Bronchial epithelial cell (primary cell): ENCODE results near the gene HTR2B. TPM values are rescaled to one million over a fixed set of nuclear protein-coding genes. Genes with fewer than 3 reads are reported as not detected.

Experiments used
- DNase-seq: peaks from one replicate; pipeline ENCODE4 v3.0.0-alpha.2; 2010; ENCODE audit warnings: low read depth
- FAIRE-seq: peaks from 2 replicates; lab custom pipeline; 2011; peaks lifted over from hg19 to GRCh38; lab: Jason Lieb, UNC
- H3K27me3 ChIP-seq: 2 replicates; pipeline ENCODE4 v1.5.1; 2011; ENCODE audit warnings: low read length; ENCODE audit not compliant: control insufficient read depth, insufficient read depth
- H3K36me3 ChIP-seq: 2 replicates; pipeline ENCODE4 v1.5.1; 2011; ENCODE audit warnings: low read length; ENCODE audit not compliant: control insufficient read depth, insufficient read depth
- H3K4me3 ChIP-seq: 2 replicates; pipeline ENCODE4 v1.5.1; 2011; ENCODE audit warnings: mild to moderate bottlenecking, low read depth, low read length, control low read depth
- total RNA-seq: library from RNA; depleted of rRNA; stranded (reverse); fragments of >200 nt; gene quantifications from 2 replicates; pipeline ENCODE4 v1.2.1, GENCODE V29; 2014
- TF ChIP-seq, protein P1 (sequence below): IDR thresholded peaks from 2 replicates; pipeline ENCODE4 v1.5.1; 2011; ENCODE audit warnings: mild to moderate bottlenecking, moderate library complexity, low read length, control low read depth, inconsistent platforms; ENCODE audit not compliant: insufficient read depth, severe bottlenecking

The HTR2B gene
- total RNA-seq, 1 donor from 2014 or later = 0.53 TPM

DNA sequence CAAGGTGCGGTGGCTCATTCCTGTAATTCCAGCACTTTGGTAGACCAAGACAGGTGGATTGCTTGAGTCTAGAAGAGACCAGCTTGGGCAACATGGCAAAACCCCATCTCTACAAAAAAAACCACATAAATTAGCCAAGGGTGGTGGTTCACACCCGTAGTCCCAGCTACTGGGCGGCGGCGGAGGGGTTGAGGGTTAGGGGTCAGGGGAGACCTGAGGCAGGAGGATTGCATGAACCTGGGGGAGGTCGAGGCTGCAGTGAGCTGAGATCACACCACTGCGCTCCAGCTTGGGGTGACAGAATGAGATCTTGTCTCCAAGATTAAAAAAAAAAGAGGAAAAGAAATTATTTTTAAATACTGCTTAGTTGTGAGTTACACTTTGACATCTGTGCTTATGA is 1.3 kb upstream of the HTR2B start:
- TF ChIP-seq, protein P1, sequence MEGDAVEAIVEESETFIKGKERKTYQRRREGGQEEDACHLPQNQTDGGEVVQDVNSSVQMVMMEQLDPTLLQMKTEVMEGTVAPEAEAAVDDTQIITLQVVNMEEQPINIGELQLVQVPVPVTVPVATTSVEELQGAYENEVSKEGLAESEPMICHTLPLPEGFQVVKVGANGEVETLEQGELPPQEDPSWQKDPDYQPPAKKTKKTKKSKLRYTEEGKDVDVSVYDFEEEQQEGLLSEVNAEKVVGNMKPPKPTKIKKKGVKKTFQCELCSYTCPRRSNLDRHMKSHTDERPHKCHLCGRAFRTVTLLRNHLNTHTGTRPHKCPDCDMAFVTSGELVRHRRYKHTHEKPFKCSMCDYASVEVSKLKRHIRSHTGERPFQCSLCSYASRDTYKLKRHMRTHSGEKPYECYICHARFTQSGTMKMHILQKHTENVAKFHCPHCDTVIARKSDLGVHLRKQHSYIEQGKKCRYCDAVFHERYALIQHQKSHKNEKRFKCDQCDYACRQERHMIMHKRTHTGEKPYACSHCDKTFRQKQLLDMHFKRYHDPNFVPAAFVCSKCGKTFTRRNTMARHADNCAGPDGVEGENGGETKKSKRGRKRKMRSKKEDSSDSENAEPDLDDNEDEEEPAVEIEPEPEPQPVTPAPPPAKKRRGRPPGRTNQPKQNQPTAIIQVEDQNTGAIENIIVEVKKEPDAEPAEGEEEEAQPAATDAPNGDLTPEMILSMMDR = no peak
- no peaks in the 10 kb centered on the region for H3K36me3 ChIP-seq
- no peak overlapping the region for H3K4me3 ChIP-seq
- H3K27me3 ChIP-seq = no peaks in the 10 kb centered on the region
- FAIRE-seq (no peak), DNase-seq (no peak)

DNA sequence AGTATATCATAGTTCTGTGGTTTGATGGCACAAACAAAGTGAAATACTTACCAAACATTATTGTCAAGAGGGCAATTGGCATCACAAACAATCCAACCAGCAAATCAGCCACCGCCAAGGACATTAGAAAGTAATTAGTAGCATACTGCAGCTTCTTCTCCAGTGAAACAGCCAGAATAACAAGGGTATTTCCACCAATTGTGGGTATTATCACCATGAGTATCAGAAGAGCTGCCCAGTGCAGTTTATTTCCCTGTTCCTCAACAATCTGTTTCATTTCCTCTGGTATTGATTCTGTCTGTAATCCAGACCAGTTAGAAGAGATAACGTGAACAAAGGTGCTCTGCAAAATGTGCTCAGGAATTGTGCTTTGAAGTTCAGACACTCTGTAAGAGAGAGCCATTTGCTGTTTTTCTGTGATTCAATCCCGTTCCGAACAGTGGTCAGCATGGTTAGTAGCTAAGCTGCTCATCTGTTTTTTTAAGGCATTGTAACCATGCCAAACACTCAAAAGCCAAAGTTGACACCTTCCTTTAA is 1.4 kb downstream of the HTR2B start:
- DNase-seq (peak; percentile 37), FAIRE-seq (no peak)
- Histone ChIP-seq H3K36me3 (no peaks in the 10 kb centered on the region), H3K4me3 (no peak overlapping the region), H3K27me3 (no peaks in the 10 kb centered on the region)
- TF ChIP-seq, protein P1 = no peak

DNA sequence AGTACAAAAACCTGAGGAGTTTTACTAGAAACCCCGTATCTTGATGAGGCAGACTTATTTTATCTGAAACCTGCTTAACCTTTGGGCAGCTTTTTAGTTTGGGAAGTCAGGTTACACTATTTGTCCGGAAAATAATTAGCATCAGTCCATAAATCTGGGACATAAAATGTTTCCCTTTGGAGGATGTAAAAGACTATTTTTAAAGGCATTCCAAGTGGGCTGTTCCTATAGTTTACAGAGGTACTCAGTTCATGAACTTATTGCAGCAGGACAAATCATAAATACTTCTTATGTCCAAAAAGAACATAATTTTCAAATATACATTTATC is 6.3 kb downstream of the HTR2B start:
- Histone ChIP-seq H3K27me3 (no peaks in the 10 kb centered on the region), H3K36me3 (peaks cover 1% of the 10 kb centered on the region), H3K4me3 (no peak overlapping the region)
- DNase-seq (no peak), FAIRE-seq (no peak)
- TF ChIP-seq, protein P1 = no peak

DNA sequence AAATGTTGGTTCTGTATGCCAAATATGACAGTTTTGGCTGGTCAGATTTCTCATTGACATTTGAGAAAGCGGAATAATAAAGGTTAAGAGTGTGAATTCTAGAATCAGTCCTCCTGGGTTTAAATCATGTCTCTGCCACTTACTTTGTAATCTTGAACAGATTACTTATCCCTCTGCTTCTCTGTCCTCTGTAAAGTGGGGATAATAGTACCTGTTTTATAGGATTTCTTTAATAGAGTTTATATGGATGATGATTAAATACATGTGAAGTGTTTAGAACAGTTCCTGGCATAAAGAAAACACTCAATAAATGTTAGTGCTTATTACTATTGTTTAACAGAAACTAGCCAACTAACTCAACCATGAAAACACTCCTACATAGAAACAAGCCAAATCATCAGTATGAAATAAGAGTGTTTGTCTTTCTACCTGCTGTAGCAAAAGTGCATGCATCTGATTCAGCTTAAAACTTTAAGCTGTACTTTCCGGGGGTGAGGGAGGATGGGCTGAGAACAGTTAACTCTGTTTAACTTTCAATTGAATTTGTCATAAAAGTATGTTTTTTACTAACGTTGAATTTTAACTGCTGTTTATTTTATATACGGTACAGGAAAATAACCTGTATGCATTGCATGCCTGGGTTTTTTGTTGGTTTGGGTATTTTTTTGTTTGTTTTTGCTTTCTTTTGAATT is 6.8 kb downstream of the HTR2B start:
- H3K36me3 ChIP-seq = peaks cover 3% of the 10 kb centered on the region
- no peak for DNase-seq
- no peak for FAIRE-seq
- TF ChIP-seq, protein P1 = no peak
- no peak overlapping the region for H3K4me3 ChIP-seq
- H3K27me3 ChIP-seq = no peaks in the 10 kb centered on the region

DNA sequence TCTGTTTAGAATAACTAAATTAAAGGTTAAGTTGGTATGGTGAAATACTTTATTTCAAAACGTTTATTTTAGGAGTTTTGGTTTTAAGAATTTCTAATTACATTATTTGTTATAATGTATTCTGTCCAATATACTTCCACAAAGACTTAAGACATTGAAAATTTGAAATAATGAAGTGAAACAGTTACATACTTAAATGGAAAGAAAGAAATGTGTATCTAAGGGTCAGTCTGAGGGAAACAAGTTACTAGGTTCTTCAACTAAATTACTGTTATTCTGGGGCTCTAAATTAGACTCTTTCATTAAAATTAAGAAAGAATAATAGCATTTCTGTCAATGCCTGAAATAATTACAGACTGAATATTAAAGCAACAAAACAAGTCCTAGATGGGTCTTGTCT is 7.7 kb downstream of the HTR2B start:
- DNase-seq = no peak
- H3K27me3 ChIP-seq = no peaks in the 10 kb centered on the region
- TF ChIP-seq, protein P1 = no peak
- peaks cover 5% of the 10 kb centered on the region for H3K36me3 ChIP-seq
- FAIRE-seq = no peak
- H3K4me3 ChIP-seq = no peak overlapping the region

DNA sequence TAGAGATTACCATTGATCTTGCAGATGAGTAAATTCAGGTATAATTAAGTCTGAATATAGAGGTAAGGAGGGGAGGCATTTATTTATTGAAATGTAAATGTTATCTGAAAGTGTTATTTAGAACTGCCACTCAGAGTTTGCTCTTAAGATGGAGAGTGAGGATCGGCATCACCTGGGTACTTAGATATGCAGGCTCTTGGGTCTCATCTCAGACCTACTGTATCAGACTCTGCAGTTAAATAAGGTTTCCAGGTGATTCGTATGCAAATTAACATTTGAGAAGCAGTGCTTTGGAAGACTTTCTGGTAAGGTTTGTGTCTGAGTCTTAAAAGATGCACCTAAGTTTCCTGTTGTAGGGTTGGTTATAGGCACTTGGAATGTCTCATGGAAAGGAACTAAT is 9.2 kb downstream of the HTR2B start:
- peaks cover 5% of the 10 kb centered on the region for H3K36me3 ChIP-seq
- no peak overlapping the region for H3K4me3 ChIP-seq
- FAIRE-seq = no peak
- no peaks in the 10 kb centered on the region for H3K27me3 ChIP-seq
- TF ChIP-seq, protein P1 = no peak
- DNase-seq = no peak
